Suprapubic skin (tissue), 4 donors: ENCODE results near the gene ZBTB46. TPM values are rescaled to one million over a fixed set of nuclear protein-coding genes. Genes with fewer than 3 reads are reported as not detected.
A peak's percentile ranks its signal among the peaks of the same experiment; 100 is the strongest.

Experiments used
- DNase-seq, 2 donors: peaks; one replicate each; pipeline ENCODE4 v3.0.0-alpha.2; 2019; ENCODE audit warnings: low spot score in 2 of 2
- H3K27ac ChIP-seq: fragments of 200-600 bp; sonication (generic); one replicate; pipeline ENCODE4 v1.5.1; 2019
- H3K27me3 ChIP-seq: fragments of 200-600 bp; sonication (generic); one replicate; pipeline ENCODE4 v1.5.1; 2019
- H3K36me3 ChIP-seq: fragments of 200-600 bp; sonication (generic); one replicate; pipeline ENCODE4 v1.5.1; 2019
- H3K4me1 ChIP-seq: fragments of 200-600 bp; sonication (generic); one replicate; pipeline ENCODE4 v1.5.1; 2019
- H3K4me3 ChIP-seq: fragments of 200-600 bp; sonication (generic); one replicate; pipeline ENCODE4 v1.5.1; 2019; ENCODE audit warnings: mild to moderate bottlenecking
- H3K9me3 ChIP-seq: fragments of 200-600 bp; sonication (generic); one replicate; pipeline ENCODE4 v1.5.1; 2019
- CTCF ChIP-seq, 2 donors: fragments of 200-600 bp in 1 of 2; fragments of 450-650 bp in 1 of 2; sonication (generic) in 1 of 2; IDR thresholded peaks; one replicate each; pipeline ENCODE4 v1.5.1; 2016 to 2019; ENCODE audit warnings: antibody characterized with exemption in 2 of 2, mild to moderate bottlenecking in 1 of 2, moderate library complexity in 1 of 2
- EP300 ChIP-seq: sonication (generic); formaldehyde crosslinking; IDR thresholded peaks from one replicate; pipeline ENCODE4 v1.6.1; 2017; ENCODE audit warnings: antibody characterized with exemption
- POLR2A ChIP-seq, 2 donors: fragments of 450-650 bp; IDR thresholded peaks; one replicate each; pipeline ENCODE4 v1.6.1; 2017; ENCODE audit warnings: antibody characterized with exemption in 2 of 2, mild to moderate bottlenecking in 2 of 2, moderate library complexity in 2 of 2
- POLR2AphosphoS5 ChIP-seq, 3 donors: sonication (generic); formaldehyde crosslinking; IDR thresholded peaks; one replicate each; pipeline ENCODE4 v1.6.1; 2017; ENCODE audit warnings: antibody characterized with exemption in 3 of 3
- WGBS: methylation state at CpG from one replicate; pipeline ENCODE4 v1.1.5; 2018; 5-methylcytosine and 5-hydroxymethylcytosine counted together
- total RNA-seq, 4 donors: library from RNA; depleted of rRNA; stranded (reverse); fragments of >200 nt; gene quantifications; one replicate each; pipeline ENCODE4 v1.1.0, GENCODE V29; 2016

Gene ZBTB46
- total RNA-seq, 4 donors from 2014 or later, result 3.4 to 5.1 (median 4.4) TPM

- Histone ChIP-seq H3K4me3 (peak overlapping the region; percentile 70), H3K27me3 (no peaks in the 10 kb centered on the region), H3K4me1 (peaks cover 31% of the 10 kb centered on the region), H3K9me3 (no peaks in the 10 kb centered on the region), H3K36me3 (no peaks in the 10 kb centered on the region), H3K27ac (no peak overlapping the region)
- TF ChIP-seq CTCF (IDR thresholded peaks at IDR 0.05) (no peak), POLR2A (IDR thresholded peaks at IDR 0.05) (no peak), EP300 (no peak), POLR2AphosphoS5 (IDR thresholded peaks at IDR 0.05) (no peak)
- DNase-seq, result no peak
- 79% methylated on average over 10 of the region's 10 CpGs for WGBS
Measured at GRCh38 chr20:63828951-63829350, 2.1 kb downstream of the ZBTB46 start.

- H3K27me3 ChIP-seq, result no peaks in the 10 kb centered on the region
- WGBS, result 76% methylated on average over 13 of the region's 14 CpGs
- no peak overlapping the region for H3K27ac ChIP-seq
Measured at GRCh38 chr20:63828545-63828944, 2.5 kb downstream of the ZBTB46 start.

GRCh38 chr20:63828124-63828523, 2.9 kb downstream of the ZBTB46 start:
- WGBS, result 96% methylated on average over 8 of the region's 8 CpGs
- Histone ChIP-seq H3K36me3 (no peaks in the 10 kb centered on the region), H3K9me3 (no peaks in the 10 kb centered on the region), H3K4me1 (peaks cover 29% of the 10 kb centered on the region), H3K27me3 (no peaks in the 10 kb centered on the region), H3K4me3 (no peak overlapping the region), H3K27ac (no peak overlapping the region)
- DNase-seq, result no peak
- TF ChIP-seq POLR2AphosphoS5 (IDR thresholded peaks at IDR 0.05) (no peak), EP300 (no peak), CTCF (IDR thresholded peaks at IDR 0.05) (no peak), POLR2A (IDR thresholded peaks at IDR 0.05) (no peak)

More at GRCh38 chr20:63828545-63828944, 2.5 kb downstream of the ZBTB46 start:
- DNase-seq, result no peak
- no peaks in the 10 kb centered on the region for H3K9me3 ChIP-seq
- H3K4me3 ChIP-seq, result peak overlapping the region; percentile 70
- H3K4me1 ChIP-seq, result peaks cover 29% of the 10 kb centered on the region
- H3K36me3 ChIP-seq, result no peaks in the 10 kb centered on the region
- TF ChIP-seq POLR2AphosphoS5 (IDR thresholded peaks at IDR 0.05), result no peak
- no peak for TF ChIP-seq EP300
- no peak for TF ChIP-seq POLR2A (IDR thresholded peaks at IDR 0.05)
- no peak for TF ChIP-seq CTCF (IDR thresholded peaks at IDR 0.05)

GRCh38 chr20:63826753-63827152, 4.3 kb downstream of the ZBTB46 start:
- TF ChIP-seq POLR2AphosphoS5 (IDR thresholded peaks at IDR 0.05) (no peak), CTCF (IDR thresholded peaks at IDR 0.05) (no peak), EP300 (no peak), POLR2A (IDR thresholded peaks at IDR 0.05) (no peak)
- DNase-seq, result no peak
- Histone ChIP-seq H3K4me1 (peaks cover 18% of the 10 kb centered on the region), H3K36me3 (no peaks in the 10 kb centered on the region), H3K4me3 (no peak overlapping the region), H3K27me3 (no peaks in the 10 kb centered on the region), H3K27ac (no peak overlapping the region), H3K9me3 (no peaks in the 10 kb centered on the region)
- 81% methylated on average over 10 of the region's 13 CpGs for WGBS

- TF ChIP-seq CTCF (IDR thresholded peaks at IDR 0.05) (no peak), POLR2AphosphoS5 (IDR thresholded peaks at IDR 0.05) (no peak)
- H3K9me3 ChIP-seq, result no peaks in the 10 kb centered on the region
- no peak overlapping the region for H3K27ac ChIP-seq
- DNase-seq, result no peak
- H3K27me3 ChIP-seq, result no peaks in the 10 kb centered on the region
- H3K4me1 ChIP-seq, result peaks cover 13% of the 10 kb centered on the region
- H3K4me3 ChIP-seq, result no peak overlapping the region
- WGBS, result 88% methylated on average over 25 of the region's 25 CpGs
- no peaks in the 10 kb centered on the region for H3K36me3 ChIP-seq
Measured at GRCh38 chr20:63825331-63826118, 5.5 kb downstream of the ZBTB46 start.
